ENCODE data around the gene SFXN2.
A peak's percentile ranks its signal among the peaks of the same experiment; 100 is the strongest.

The SFXN2 gene

GRCh38 chr10:102675011-102675665 is 39.3 kb upstream of the SFXN2 start:
- Mint-ChIP-seq H3K27ac (ENCODE audit: low read depth) (peak overlapping the region; percentile 75), H3K27me3 (no peaks in the 10 kb centered on the region), H3K36me3 (ENCODE audit: insufficient read depth) (peaks cover 5% of the 10 kb centered on the region), H3K4me1 (peaks cover 19% of the 10 kb centered on the region), H3K9me3 (no peaks in the 10 kb centered on the region), H3K4me3 (peak overlapping the region; percentile 72)
- ATAC-seq (replicated peaks; ENCODE audit: extremely low read depth, poor library complexity, severe bottlenecking), result no peak
- no peak for DNase-seq (ENCODE audit: low spot score in 2 of 2)

GRCh38 chr10:102675666-102676533 is 38.5 kb upstream of the SFXN2 start:
- no peaks in the 10 kb centered on the region for H3K9me3 Mint-ChIP-seq
- ATAC-seq (replicated peaks; ENCODE audit: extremely low read depth, poor library complexity, severe bottlenecking) (no peak), DNase-seq (ENCODE audit: low spot score in 2 of 2) (no peak)
- peak overlapping the region; percentile 75 for H3K27ac Mint-ChIP-seq (ENCODE audit: low read depth)
- H3K27me3 Mint-ChIP-seq, result no peaks in the 10 kb centered on the region
- peaks cover 5% of the 10 kb centered on the region for H3K36me3 Mint-ChIP-seq (ENCODE audit: insufficient read depth)
- H3K4me1 Mint-ChIP-seq, result peaks cover 19% of the 10 kb centered on the region
- H3K4me3 Mint-ChIP-seq, result no peak overlapping the region

- H3K4me3 Mint-ChIP-seq, result no peak overlapping the region
Observed at GRCh38 chr10:102676534-102677315, 37.7 kb upstream of the SFXN2 start.

GRCh38 chr10:102677331-102678067 is 36.9 kb upstream of the SFXN2 start:
- no peak for ATAC-seq (replicated peaks; ENCODE audit: extremely low read depth, poor library complexity, severe bottlenecking)
- H3K9me3 Mint-ChIP-seq, result no peaks in the 10 kb centered on the region
- H3K27ac Mint-ChIP-seq (ENCODE audit: low read depth), result no peak overlapping the region
- no peaks in the 10 kb centered on the region for H3K27me3 Mint-ChIP-seq
- DNase-seq (ENCODE audit: low spot score in 2 of 2), result no peak
- peaks cover 25% of the 10 kb centered on the region for H3K4me1 Mint-ChIP-seq
- H3K4me3 Mint-ChIP-seq, result no peak overlapping the region
- peaks cover 5% of the 10 kb centered on the region for H3K36me3 Mint-ChIP-seq (ENCODE audit: insufficient read depth)

More at GRCh38 chr10:102676534-102677315, 37.7 kb upstream of the SFXN2 start:
- H3K36me3 Mint-ChIP-seq (ENCODE audit: insufficient read depth), result peaks cover 5% of the 10 kb centered on the region
- peaks cover 19% of the 10 kb centered on the region for H3K4me1 Mint-ChIP-seq
- H3K27ac Mint-ChIP-seq (ENCODE audit: low read depth), result no peak overlapping the region
- DNase-seq (ENCODE audit: low spot score in 2 of 2) (no peak), ATAC-seq (replicated peaks; ENCODE audit: extremely low read depth, poor library complexity, severe bottlenecking) (no peak)
- H3K9me3 Mint-ChIP-seq, result no peaks in the 10 kb centered on the region
- H3K27me3 Mint-ChIP-seq, result no peaks in the 10 kb centered on the region

GRCh38 chr10:102678068-102678400 is 36.4 kb upstream of the SFXN2 start:
- ATAC-seq (replicated peaks; ENCODE audit: extremely low read depth, poor library complexity, severe bottlenecking) (no peak), DNase-seq (ENCODE audit: low spot score in 2 of 2) (no peak)
- Mint-ChIP-seq H3K27me3 (no peaks in the 10 kb centered on the region), H3K9me3 (no peaks in the 10 kb centered on the region), H3K4me3 (no peak overlapping the region), H3K36me3 (ENCODE audit: insufficient read depth) (peaks cover 5% of the 10 kb centered on the region), H3K27ac (ENCODE audit: low read depth) (no peak overlapping the region), H3K4me1 (peaks cover 25% of the 10 kb centered on the region)

- no peak overlapping the region for H3K27ac Mint-ChIP-seq (ENCODE audit: low read depth)
- H3K4me1 Mint-ChIP-seq, result peaks cover 18% of the 10 kb centered on the region
- no peaks in the 10 kb centered on the region for H3K9me3 Mint-ChIP-seq
- no peaks in the 10 kb centered on the region for H3K27me3 Mint-ChIP-seq
- H3K4me3 Mint-ChIP-seq, result no peak overlapping the region
- no peak for DNase-seq (ENCODE audit: low spot score in 2 of 2)
- ATAC-seq (replicated peaks; ENCODE audit: extremely low read depth, poor library complexity, severe bottlenecking), result no peak
- peaks cover 6% of the 10 kb centered on the region for H3K36me3 Mint-ChIP-seq (ENCODE audit: insufficient read depth)
Observed at GRCh38 chr10:102678842-102679289, 35.6 kb upstream of the SFXN2 start.

- ATAC-seq (replicated peaks; ENCODE audit: extremely low read depth, poor library complexity, severe bottlenecking), result no peak
- Mint-ChIP-seq H3K27me3 (no peaks in the 10 kb centered on the region), H3K4me3 (no peak overlapping the region), H3K9me3 (no peaks in the 10 kb centered on the region), H3K27ac (ENCODE audit: low read depth) (no peak overlapping the region), H3K36me3 (ENCODE audit: insufficient read depth) (peaks cover 6% of the 10 kb centered on the region), H3K4me1 (peaks cover 11% of the 10 kb centered on the region)
- no peak for DNase-seq (ENCODE audit: low spot score in 2 of 2)
Observed at GRCh38 chr10:102679596-102679995, 34.8 kb upstream of the SFXN2 start.

- no peak overlapping the region for H3K4me3 Mint-ChIP-seq
- ATAC-seq (replicated peaks; ENCODE audit: extremely low read depth, poor library complexity, severe bottlenecking) (no peak), DNase-seq (ENCODE audit: low spot score in 2 of 2) (no peak)
- H3K27me3 Mint-ChIP-seq, result no peaks in the 10 kb centered on the region
- no peak overlapping the region for H3K27ac Mint-ChIP-seq (ENCODE audit: low read depth)
- H3K9me3 Mint-ChIP-seq, result no peaks in the 10 kb centered on the region
- H3K36me3 Mint-ChIP-seq (ENCODE audit: insufficient read depth), result peaks cover 9% of the 10 kb centered on the region
- H3K4me1 Mint-ChIP-seq, result peaks cover 6% of the 10 kb centered on the region
Observed at GRCh38 chr10:102681696-102682095, 32.7 kb upstream of the SFXN2 start.

- Mint-ChIP-seq H3K4me3 (no peak overlapping the region), H3K27me3 (no peaks in the 10 kb centered on the region), H3K27ac (ENCODE audit: low read depth) (no peak overlapping the region), H3K4me1 (peaks cover 6% of the 10 kb centered on the region), H3K36me3 (ENCODE audit: insufficient read depth) (peaks cover 8% of the 10 kb centered on the region), H3K9me3 (no peaks in the 10 kb centered on the region)
- DNase-seq (ENCODE audit: low spot score in 2 of 2), result no peak
- ATAC-seq (replicated peaks; ENCODE audit: extremely low read depth, poor library complexity, severe bottlenecking), result no peak
Observed at GRCh38 chr10:102682416-102682815, 32.0 kb upstream of the SFXN2 start.

- DNase-seq (ENCODE audit: low spot score in 2 of 2), result no peak
- peaks cover 6% of the 10 kb centered on the region for H3K4me1 Mint-ChIP-seq
- peaks cover 6% of the 10 kb centered on the region for H3K36me3 Mint-ChIP-seq (ENCODE audit: insufficient read depth)
- H3K27me3 Mint-ChIP-seq, result no peaks in the 10 kb centered on the region
- H3K4me3 Mint-ChIP-seq, result no peak overlapping the region
- no peak for ATAC-seq (replicated peaks; ENCODE audit: extremely low read depth, poor library complexity, severe bottlenecking)
- no peak overlapping the region for H3K27ac Mint-ChIP-seq (ENCODE audit: low read depth)
- H3K9me3 Mint-ChIP-seq, result no peaks in the 10 kb centered on the region
Observed at GRCh38 chr10:102682981-102683380, 31.5 kb upstream of the SFXN2 start.

- Mint-ChIP-seq H3K9me3 (no peaks in the 10 kb centered on the region), H3K4me1 (peaks cover 6% of the 10 kb centered on the region), H3K4me3 (no peak overlapping the region), H3K36me3 (ENCODE audit: insufficient read depth) (peaks cover 6% of the 10 kb centered on the region), H3K27me3 (no peaks in the 10 kb centered on the region), H3K27ac (ENCODE audit: low read depth) (no peak overlapping the region)
- no peak for ATAC-seq (replicated peaks; ENCODE audit: extremely low read depth, poor library complexity, severe bottlenecking)
- DNase-seq (ENCODE audit: low spot score in 2 of 2), result no peak
Observed at GRCh38 chr10:102683736-102684135, 30.7 kb upstream of the SFXN2 start.
